ENCODE data around the gene ANKS1A. TPM values are rescaled to one million over a fixed set of nuclear protein-coding genes. Genes with fewer than 3 reads are reported as not detected.
"Not testable (repeated sequence)": the region's sequence is repeated elsewhere in the genome, so short reads cannot be mapped to it uniquely, and the experiment has no call there.

The ANKS1A gene
- total RNA-seq, 3 donors from 2014 or later, result 30.0 to 62.4 (median 33.3) TPM

- no peak for ATAC-seq
- H3K36me3 ChIP-seq (ENCODE audit: low read depth), result no peaks in the 10 kb centered on the region
- no peak overlapping the region for H3K4me3 ChIP-seq
- no peak for DNase-seq
- no peaks in the 10 kb centered on the region for H3K9me3 ChIP-seq
- no peaks in the 10 kb centered on the region for H3K4me1 ChIP-seq (ENCODE audit: low read depth)
- TF ChIP-seq, protein P1, sequence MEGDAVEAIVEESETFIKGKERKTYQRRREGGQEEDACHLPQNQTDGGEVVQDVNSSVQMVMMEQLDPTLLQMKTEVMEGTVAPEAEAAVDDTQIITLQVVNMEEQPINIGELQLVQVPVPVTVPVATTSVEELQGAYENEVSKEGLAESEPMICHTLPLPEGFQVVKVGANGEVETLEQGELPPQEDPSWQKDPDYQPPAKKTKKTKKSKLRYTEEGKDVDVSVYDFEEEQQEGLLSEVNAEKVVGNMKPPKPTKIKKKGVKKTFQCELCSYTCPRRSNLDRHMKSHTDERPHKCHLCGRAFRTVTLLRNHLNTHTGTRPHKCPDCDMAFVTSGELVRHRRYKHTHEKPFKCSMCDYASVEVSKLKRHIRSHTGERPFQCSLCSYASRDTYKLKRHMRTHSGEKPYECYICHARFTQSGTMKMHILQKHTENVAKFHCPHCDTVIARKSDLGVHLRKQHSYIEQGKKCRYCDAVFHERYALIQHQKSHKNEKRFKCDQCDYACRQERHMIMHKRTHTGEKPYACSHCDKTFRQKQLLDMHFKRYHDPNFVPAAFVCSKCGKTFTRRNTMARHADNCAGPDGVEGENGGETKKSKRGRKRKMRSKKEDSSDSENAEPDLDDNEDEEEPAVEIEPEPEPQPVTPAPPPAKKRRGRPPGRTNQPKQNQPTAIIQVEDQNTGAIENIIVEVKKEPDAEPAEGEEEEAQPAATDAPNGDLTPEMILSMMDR (IDR thresholded peaks at IDR 0.05), result no peak
- intact Hi-C loops (cut with DNase I, micrococcal nuclease), result no loop called here
These were observed 210.1 kb downstream of the ANKS1A start for GRCh38 chr6:35099116-35099515.

- TF ChIP-seq, protein P1 (IDR thresholded peaks at IDR 0.05), result no peak
- intact Hi-C loops (cut with DNase I, micrococcal nuclease), result no loop called here
- DNase-seq, result no peak
- no peaks in the 10 kb centered on the region for H3K36me3 ChIP-seq (ENCODE audit: low read depth)
- no peaks in the 10 kb centered on the region for H3K9me3 ChIP-seq
- H3K4me1 ChIP-seq (ENCODE audit: low read depth), result no peaks in the 10 kb centered on the region
- no peak overlapping the region for H3K4me3 ChIP-seq
- no peak for ATAC-seq
These were observed 216.0 kb downstream of the ANKS1A start for GRCh38 chr6:35105078-35105477.

- intact Hi-C loops (cut with DNase I, micrococcal nuclease); H3K4me1 ChIP-seq (ENCODE audit: low read depth); H3K36me3 ChIP-seq (ENCODE audit: low read depth); H3K9me3 ChIP-seq; H3K4me3 ChIP-seq; ATAC-seq; DNase-seq: not testable (repeated sequence)
These were observed 217.0 kb downstream of the ANKS1A start for GRCh38 chr6:35106061-35106460.

DNA sequence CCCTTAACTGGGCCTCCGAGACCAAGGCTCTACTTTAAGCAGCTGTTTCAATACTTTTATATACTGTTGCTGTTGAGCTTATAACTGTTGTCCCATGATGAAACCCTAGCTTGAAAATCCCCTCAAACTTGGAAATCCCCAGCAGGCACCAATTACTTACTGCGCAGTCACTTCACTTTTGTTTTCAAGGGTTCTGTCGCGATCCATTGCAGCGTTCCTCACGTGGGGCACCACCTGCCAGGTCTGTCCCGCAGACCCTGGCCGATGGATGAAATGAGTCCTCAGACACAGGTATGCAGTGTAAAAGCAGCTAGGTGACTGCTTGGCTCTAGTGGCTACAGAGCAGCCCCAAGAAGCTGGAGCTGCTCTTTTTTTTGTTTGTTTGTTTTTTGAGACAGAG lies 218.2 kb downstream of the ANKS1A start:
- ATAC-seq, result peak; percentile 11
- H3K4me3 ChIP-seq; DNase-seq; intact Hi-C loops (cut with DNase I, micrococcal nuclease); H3K4me1 ChIP-seq (ENCODE audit: low read depth); H3K36me3 ChIP-seq (ENCODE audit: low read depth); H3K9me3 ChIP-seq: not testable (repeated sequence)

GRCh38 chr6:35107761-35108160 lies 218.7 kb downstream of the ANKS1A start:
- H3K9me3 ChIP-seq; H3K4me3 ChIP-seq; intact Hi-C loops (cut with DNase I, micrococcal nuclease); H3K4me1 ChIP-seq (ENCODE audit: low read depth); H3K36me3 ChIP-seq (ENCODE audit: low read depth): not testable (repeated sequence)
- peak; percentile 96 for ATAC-seq
- DNase-seq, result peak in 2 of 3 donors; percentile 73 to 79

GRCh38 chr6:35108309-35108885 lies 219.3 kb downstream of the ANKS1A start:
- DNase-seq, result no peak
- H3K4me3 ChIP-seq, result no peak overlapping the region
- peak; percentile 60 for ATAC-seq
- TF ChIP-seq, protein P1 (IDR thresholded peaks at IDR 0.05), result no peak
- H3K4me1 ChIP-seq (ENCODE audit: low read depth), result no peaks in the 10 kb centered on the region
- no peaks in the 10 kb centered on the region for H3K9me3 ChIP-seq
- H3K36me3 ChIP-seq (ENCODE audit: low read depth), result no peaks in the 10 kb centered on the region
- intact Hi-C loops (cut with DNase I, micrococcal nuclease), result no loop called here

- intact Hi-C loops (cut with DNase I, micrococcal nuclease), result no loop called here
- Histone ChIP-seq H3K36me3 (ENCODE audit: low read depth) (no peaks in the 10 kb centered on the region), H3K4me3 (no peak overlapping the region), H3K9me3 (no peaks in the 10 kb centered on the region), H3K4me1 (ENCODE audit: low read depth) (no peaks in the 10 kb centered on the region)
- TF ChIP-seq, protein P1 (IDR thresholded peaks at IDR 0.05), result no peak
- DNase-seq (no peak), ATAC-seq (no peak)
These were observed 231.7 kb downstream of the ANKS1A start for GRCh38 chr6:35120746-35121145.

Data from mucosa of descending colon (tissue), 3 donors.